ENCODE results near the gene CLBA1.
"Not testable (repeated sequence)": the region's sequence is repeated elsewhere in the genome, so short reads cannot be mapped to it uniquely, and the experiment has no call there.

The CLBA1 gene

GRCh38 chr14:104947881-104948735 is 37.5 kb upstream of the CLBA1 start:
- DNase-seq: not testable (repeated sequence)

GRCh38 chr14:104948736-104949031 is 36.9 kb upstream of the CLBA1 start:
- no peak for DNase-seq

GRCh38 chr14:104949406-104949955 is 36.1 kb upstream of the CLBA1 start:
- DNase-seq: not testable (repeated sequence)

GRCh38 chr14:104950021-104950420 is 35.6 kb upstream of the CLBA1 start:
- no peak for DNase-seq

GRCh38 chr14:104950701-104951100 is 34.9 kb upstream of the CLBA1 start:
- DNase-seq: not testable (repeated sequence)

- not testable (repeated sequence) for DNase-seq
Observed at GRCh38 chr14:104951863-104952657, 33.5 kb upstream of the CLBA1 start.

GRCh38 chr14:104953097-104953496 is 32.5 kb upstream of the CLBA1 start:
- no peak for DNase-seq

- DNase-seq: no peak
Observed at GRCh38 chr14:104953896-104954656, 31.5 kb upstream of the CLBA1 start.

GRCh38 chr14:104954746-104955395 is 30.7 kb upstream of the CLBA1 start:
- DNase-seq: no peak

GRCh38 chr14:104955396-104955770 is 30.2 kb upstream of the CLBA1 start:
- no peak for DNase-seq

- no peak for DNase-seq
Observed at GRCh38 chr14:104956290-104956890, 29.2 kb upstream of the CLBA1 start.

- no peak for DNase-seq
Observed at GRCh38 chr14:104957146-104958113, 28.2 kb upstream of the CLBA1 start.

GRCh38 chr14:104964546-104964945 is 21.0 kb upstream of the CLBA1 start:
- no peak for DNase-seq

- no peak for DNase-seq
Observed at GRCh38 chr14:104965561-104966231, 19.9 kb upstream of the CLBA1 start.

- DNase-seq: no peak
Observed at GRCh38 chr14:104966261-104966865, 19.2 kb upstream of the CLBA1 start.

GRCh38 chr14:104966981-104967385 is 18.6 kb upstream of the CLBA1 start:
- DNase-seq: no peak

GRCh38 chr14:104967386-104968152 is 18.0 kb upstream of the CLBA1 start:
- DNase-seq: no peak

- DNase-seq: no peak
Observed at GRCh38 chr14:104968153-104968527, 17.4 kb upstream of the CLBA1 start.

All from NCI-H1436 treated with DMSO at 0.1 percent for 48 hours (cell line).